ENCODE measurements around the gene LEMD2. TPM values are rescaled to one million over a fixed set of nuclear protein-coding genes. Genes with fewer than 3 reads are reported as not detected.

LEMD2 gene
- polyA plus RNA-seq, 1 donor (not counting 4 experiments of a cell fraction or from before 2014, with no cell fraction given), result 48.6 TPM

DNA sequence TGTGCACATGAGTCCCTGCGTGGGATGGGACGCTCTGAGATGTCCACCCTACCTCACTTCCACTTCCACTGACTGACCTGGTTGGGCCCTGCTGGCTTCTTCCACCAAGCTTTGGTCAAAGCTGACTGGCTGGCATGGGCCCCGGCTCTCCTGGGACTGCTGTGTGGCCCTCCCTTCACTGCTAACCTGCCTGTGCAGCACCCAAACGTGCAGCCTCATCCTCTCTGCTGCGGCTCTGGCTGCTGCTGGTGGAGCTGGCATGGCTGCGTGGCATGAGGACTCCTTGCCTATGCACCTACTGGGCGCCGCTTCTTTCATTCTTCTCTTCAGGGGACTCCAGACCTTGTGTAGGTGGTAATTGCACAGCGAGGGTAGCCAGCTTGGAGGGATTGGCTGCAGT lies 23.6 kb downstream of the LEMD2 start:
- Histone ChIP-seq H3K9me3 (ENCODE audit: control insufficient read depth, low read depth, low read length) (no peaks in the 10 kb centered on the region), H3K27ac (ENCODE audit: control insufficient read depth, insufficient read depth, low read length) (no peak overlapping the region), H2AFZ (ENCODE audit: control insufficient read depth, low read length) (no peak overlapping the region), H3K9ac (ENCODE audit: control insufficient read depth, extremely low read depth, insufficient read depth, low read length) (no peak overlapping the region), H3K4me2 (ENCODE audit: control insufficient read depth, extremely low read depth, insufficient read depth, low read depth, low read length) (no peak overlapping the region), H3K4me3 (ENCODE audit: control insufficient read depth in 2 of 3, extremely low read depth in 1 of 3, insufficient read depth in 2 of 3, low read depth in 1 of 3, low read length in 3 of 3) (no peak overlapping the region), H3K79me2 (ENCODE audit: control insufficient read depth, insufficient read depth, low read length) (no peaks in the 10 kb centered on the region), H3K9me1 (ENCODE audit: control insufficient read depth, extremely low read depth, insufficient read depth, low read length) (no peaks in the 10 kb centered on the region), H3K36me3 (ENCODE audit: control insufficient read depth in 2 of 2, extremely low read depth in 1 of 2, insufficient read depth in 2 of 2, low read length in 2 of 2) (no peaks in the 10 kb centered on the region), H4K20me1 (ENCODE audit: control insufficient read depth, extremely low read depth, insufficient read depth, low read length) (no peaks in the 10 kb centered on the region), H3K4me1 (ENCODE audit: control insufficient read depth, extremely low read depth, insufficient read depth, low read length) (no peaks in the 10 kb centered on the region), H3K27me3 (ENCODE audit: control insufficient read depth, extremely low read depth, insufficient read depth, low read length) (peaks cover 12% of the 10 kb centered on the region)
- DNase-seq (ENCODE audit: low read depth, low spot score) (no peak), FAIRE-seq (no peak)
- dilution Hi-C loops (cut with MboI; ENCODE audit: extremely low pct_ligation_motif_present, low sequenced_read_pairs), result no loop called here
- TF ChIP-seq, protein P1, sequence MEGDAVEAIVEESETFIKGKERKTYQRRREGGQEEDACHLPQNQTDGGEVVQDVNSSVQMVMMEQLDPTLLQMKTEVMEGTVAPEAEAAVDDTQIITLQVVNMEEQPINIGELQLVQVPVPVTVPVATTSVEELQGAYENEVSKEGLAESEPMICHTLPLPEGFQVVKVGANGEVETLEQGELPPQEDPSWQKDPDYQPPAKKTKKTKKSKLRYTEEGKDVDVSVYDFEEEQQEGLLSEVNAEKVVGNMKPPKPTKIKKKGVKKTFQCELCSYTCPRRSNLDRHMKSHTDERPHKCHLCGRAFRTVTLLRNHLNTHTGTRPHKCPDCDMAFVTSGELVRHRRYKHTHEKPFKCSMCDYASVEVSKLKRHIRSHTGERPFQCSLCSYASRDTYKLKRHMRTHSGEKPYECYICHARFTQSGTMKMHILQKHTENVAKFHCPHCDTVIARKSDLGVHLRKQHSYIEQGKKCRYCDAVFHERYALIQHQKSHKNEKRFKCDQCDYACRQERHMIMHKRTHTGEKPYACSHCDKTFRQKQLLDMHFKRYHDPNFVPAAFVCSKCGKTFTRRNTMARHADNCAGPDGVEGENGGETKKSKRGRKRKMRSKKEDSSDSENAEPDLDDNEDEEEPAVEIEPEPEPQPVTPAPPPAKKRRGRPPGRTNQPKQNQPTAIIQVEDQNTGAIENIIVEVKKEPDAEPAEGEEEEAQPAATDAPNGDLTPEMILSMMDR (optimal IDR thresholded peaks at IDR 0.05 in 1 of 3, IDR thresholded peaks at IDR 0.05 in 1 of 3, conservative IDR thresholded peaks at IDR 0.05 in 1 of 3; ENCODE audit: extremely low read depth in 1 of 3, insufficient read depth in 2 of 3, low read length in 3 of 3), result no peak
- TF ChIP-seq EZH2 (IDR thresholded peaks at IDR 0.05; ENCODE audit: low read length), result no peak

DNA sequence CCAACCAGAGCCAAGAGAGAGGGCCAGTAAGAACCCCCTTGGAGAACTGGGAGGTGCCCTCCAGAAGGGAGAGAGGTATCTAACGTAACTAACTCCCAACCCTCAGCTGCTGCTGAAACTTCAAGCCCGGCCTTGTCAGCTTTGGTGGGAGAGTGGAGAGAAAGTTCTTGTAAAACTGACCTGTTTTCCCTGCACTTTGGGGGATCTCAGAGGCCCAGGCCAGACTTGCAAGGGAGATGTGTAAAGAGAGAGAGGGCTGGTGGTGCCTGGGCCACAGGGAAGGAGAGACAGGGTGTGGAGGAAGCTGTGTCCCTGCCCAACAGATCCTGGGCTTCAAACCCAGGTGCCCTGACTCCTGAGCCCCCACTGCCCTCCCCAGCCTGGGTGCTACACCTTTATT lies 24.9 kb downstream of the LEMD2 start:
- peaks cover 12% of the 10 kb centered on the region for H3K27me3 ChIP-seq (ENCODE audit: control insufficient read depth, extremely low read depth, insufficient read depth, low read length)
- DNase-seq (ENCODE audit: low read depth, low spot score), result no peak
- H3K4me2 ChIP-seq (ENCODE audit: control insufficient read depth, extremely low read depth, insufficient read depth, low read depth, low read length), result no peak overlapping the region
- H3K27ac ChIP-seq (ENCODE audit: control insufficient read depth, insufficient read depth, low read length), result no peak overlapping the region
- H3K4me1 ChIP-seq (ENCODE audit: control insufficient read depth, extremely low read depth, insufficient read depth, low read length), result no peaks in the 10 kb centered on the region
- no peak for TF ChIP-seq EZH2 (IDR thresholded peaks at IDR 0.05; ENCODE audit: low read length)
- TF ChIP-seq, protein P1 (optimal IDR thresholded peaks at IDR 0.05 in 1 of 3, IDR thresholded peaks at IDR 0.05 in 1 of 3, conservative IDR thresholded peaks at IDR 0.05 in 1 of 3; ENCODE audit: extremely low read depth in 1 of 3, insufficient read depth in 2 of 3, low read length in 3 of 3), result no peak
- H4K20me1 ChIP-seq (ENCODE audit: control insufficient read depth, extremely low read depth, insufficient read depth, low read length), result no peaks in the 10 kb centered on the region
- no peak for FAIRE-seq
- no peaks in the 10 kb centered on the region for H3K36me3 ChIP-seq (ENCODE audit: control insufficient read depth in 2 of 2, extremely low read depth in 1 of 2, insufficient read depth in 2 of 2, low read length in 2 of 2)
- H3K9me1 ChIP-seq (ENCODE audit: control insufficient read depth, extremely low read depth, insufficient read depth, low read length), result no peaks in the 10 kb centered on the region
- H3K9me3 ChIP-seq (ENCODE audit: control insufficient read depth, low read depth, low read length), result no peaks in the 10 kb centered on the region
- H3K4me3 ChIP-seq (ENCODE audit: control insufficient read depth in 2 of 3, extremely low read depth in 1 of 3, insufficient read depth in 2 of 3, low read depth in 1 of 3, low read length in 3 of 3), result no peak overlapping the region
- no peak overlapping the region for H2AFZ ChIP-seq (ENCODE audit: control insufficient read depth, low read length)
- dilution Hi-C loops (cut with MboI; ENCODE audit: extremely low pct_ligation_motif_present, low sequenced_read_pairs), result no loop called here
- no peak overlapping the region for H3K9ac ChIP-seq (ENCODE audit: control insufficient read depth, extremely low read depth, insufficient read depth, low read length)
- no peaks in the 10 kb centered on the region for H3K79me2 ChIP-seq (ENCODE audit: control insufficient read depth, insufficient read depth, low read length)

Data from keratinocyte (primary cell).